Suprapubic skin (tissue), 4 donors: Measurements from ENCODE around the gene PGBD5. TPM values are rescaled to one million over a fixed set of nuclear protein-coding genes. Genes with fewer than 3 reads are reported as not detected.
A peak's percentile ranks its signal among the peaks of the same experiment; 100 is the strongest.

Experiments
- DNase-seq, 2 donors: peaks; one replicate each; pipeline ENCODE4 v3.0.0-alpha.2; 2019; ENCODE audit warnings: low spot score in 2 of 2
- H3K27ac ChIP-seq: fragments of 200-600 bp; sonication (generic); one replicate; pipeline ENCODE4 v1.5.1; 2019
- H3K27me3 ChIP-seq: fragments of 200-600 bp; sonication (generic); one replicate; pipeline ENCODE4 v1.5.1; 2019
- H3K36me3 ChIP-seq: fragments of 200-600 bp; sonication (generic); one replicate; pipeline ENCODE4 v1.5.1; 2019
- H3K4me1 ChIP-seq: fragments of 200-600 bp; sonication (generic); one replicate; pipeline ENCODE4 v1.5.1; 2019
- H3K4me3 ChIP-seq: fragments of 200-600 bp; sonication (generic); one replicate; pipeline ENCODE4 v1.5.1; 2019; ENCODE audit warnings: mild to moderate bottlenecking
- H3K9me3 ChIP-seq: fragments of 200-600 bp; sonication (generic); one replicate; pipeline ENCODE4 v1.5.1; 2019
- CTCF ChIP-seq, 2 donors: fragments of 200-600 bp in 1 of 2; fragments of 450-650 bp in 1 of 2; sonication (generic) in 1 of 2; IDR thresholded peaks; one replicate each; pipeline ENCODE4 v1.5.1; 2016 to 2019; ENCODE audit warnings: antibody characterized with exemption in 2 of 2, mild to moderate bottlenecking in 1 of 2, moderate library complexity in 1 of 2
- EP300 ChIP-seq: sonication (generic); formaldehyde crosslinking; IDR thresholded peaks from one replicate; pipeline ENCODE4 v1.6.1; 2017; ENCODE audit warnings: antibody characterized with exemption
- POLR2A ChIP-seq, 2 donors: fragments of 450-650 bp; IDR thresholded peaks; one replicate each; pipeline ENCODE4 v1.6.1; 2017; ENCODE audit warnings: antibody characterized with exemption in 2 of 2, mild to moderate bottlenecking in 2 of 2, moderate library complexity in 2 of 2
- POLR2AphosphoS5 ChIP-seq, 3 donors: sonication (generic); formaldehyde crosslinking; IDR thresholded peaks; one replicate each; pipeline ENCODE4 v1.6.1; 2017; ENCODE audit warnings: antibody characterized with exemption in 3 of 3
- WGBS: methylation state at CpG from one replicate; pipeline ENCODE4 v1.1.5; 2018; 5-methylcytosine and 5-hydroxymethylcytosine counted together
- total RNA-seq, 4 donors: library from RNA; depleted of rRNA; stranded (reverse); fragments of >200 nt; gene quantifications; one replicate each; pipeline ENCODE4 v1.1.0, GENCODE V29; 2016

The PGBD5 gene
- total RNA-seq, 4 donors from 2014 or later = 0.16 to 1.4 (median 0.51) TPM

GRCh38 chr1:230429067-230429735 is 3.1 kb upstream of the PGBD5 start:
- Histone ChIP-seq H3K4me3 (no peak overlapping the region), H3K27ac (no peak overlapping the region), H3K9me3 (no peaks in the 10 kb centered on the region), H3K27me3 (peaks cover 38% of the 10 kb centered on the region), H3K36me3 (no peaks in the 10 kb centered on the region), H3K4me1 (peaks cover 18% of the 10 kb centered on the region)
- no peak for DNase-seq
- TF ChIP-seq CTCF (IDR thresholded peaks at IDR 0.05) (no peak), POLR2AphosphoS5 (IDR thresholded peaks at IDR 0.05) (no peak), EP300 (no peak), POLR2A (IDR thresholded peaks at IDR 0.05) (no peak)
- 85% methylated on average over 2 of the region's 2 CpGs for WGBS

GRCh38 chr1:230427981-230428380 is 1.8 kb upstream of the PGBD5 start:
- H3K27ac ChIP-seq = no peak overlapping the region
- peaks cover 19% of the 10 kb centered on the region for H3K4me1 ChIP-seq
- no peak for DNase-seq
- no peak for TF ChIP-seq CTCF (IDR thresholded peaks at IDR 0.05)
- TF ChIP-seq POLR2AphosphoS5 (IDR thresholded peaks at IDR 0.05) = no peak
- no peak for TF ChIP-seq EP300
- no peak for TF ChIP-seq POLR2A (IDR thresholded peaks at IDR 0.05)
- no peak overlapping the region for H3K4me3 ChIP-seq
- H3K36me3 ChIP-seq = no peaks in the 10 kb centered on the region
- H3K27me3 ChIP-seq = peaks cover 50% of the 10 kb centered on the region
- 10% methylated on average over 3 of the region's 3 CpGs for WGBS
- no peaks in the 10 kb centered on the region for H3K9me3 ChIP-seq

- no peak for DNase-seq
- Histone ChIP-seq H3K4me3 (no peak overlapping the region), H3K9me3 (no peaks in the 10 kb centered on the region), H3K27me3 (peaks cover 54% of the 10 kb centered on the region), H3K4me1 (peaks cover 19% of the 10 kb centered on the region), H3K27ac (no peak overlapping the region), H3K36me3 (no peaks in the 10 kb centered on the region)
- WGBS = 49% methylated on average over 11 of the region's 11 CpGs
- TF ChIP-seq POLR2AphosphoS5 (IDR thresholded peaks at IDR 0.05) (no peak), CTCF (IDR thresholded peaks at IDR 0.05) (no peak), POLR2A (IDR thresholded peaks at IDR 0.05) (no peak), EP300 (no peak)
Observed at GRCh38 chr1:230427094-230427876, 1.2 kb upstream of the PGBD5 start.

- no peak for DNase-seq
- Histone ChIP-seq H3K36me3 (no peaks in the 10 kb centered on the region), H3K27ac (no peak overlapping the region), H3K27me3 (peaks cover 59% of the 10 kb centered on the region), H3K4me3 (peak overlapping the region; percentile 62), H3K4me1 (peaks cover 19% of the 10 kb centered on the region), H3K9me3 (no peaks in the 10 kb centered on the region)
- TF ChIP-seq POLR2AphosphoS5 (IDR thresholded peaks at IDR 0.05) (no peak), CTCF (IDR thresholded peaks at IDR 0.05) (no peak), EP300 (no peak), POLR2A (IDR thresholded peaks at IDR 0.05) (no peak)
- WGBS = 0% methylated on average over 3 of the region's 108 CpGs
Observed at GRCh38 chr1:230425252-230426091, 660 bp downstream of the PGBD5 start.
